Activated CD4-positive, CD25-positive, alpha-beta regulatory T cell treated with anti-CD3 and anti-CD28 coated beads, Interleukin-2, amount 50 U/mL, for 72 hours (primary cell): ENCODE results near the gene PHACTR1.

Experiments used
- DNase-seq: peaks from one replicate; pipeline ENCODE4 v3.0.0; 2021

The PHACTR1 gene

DNA sequence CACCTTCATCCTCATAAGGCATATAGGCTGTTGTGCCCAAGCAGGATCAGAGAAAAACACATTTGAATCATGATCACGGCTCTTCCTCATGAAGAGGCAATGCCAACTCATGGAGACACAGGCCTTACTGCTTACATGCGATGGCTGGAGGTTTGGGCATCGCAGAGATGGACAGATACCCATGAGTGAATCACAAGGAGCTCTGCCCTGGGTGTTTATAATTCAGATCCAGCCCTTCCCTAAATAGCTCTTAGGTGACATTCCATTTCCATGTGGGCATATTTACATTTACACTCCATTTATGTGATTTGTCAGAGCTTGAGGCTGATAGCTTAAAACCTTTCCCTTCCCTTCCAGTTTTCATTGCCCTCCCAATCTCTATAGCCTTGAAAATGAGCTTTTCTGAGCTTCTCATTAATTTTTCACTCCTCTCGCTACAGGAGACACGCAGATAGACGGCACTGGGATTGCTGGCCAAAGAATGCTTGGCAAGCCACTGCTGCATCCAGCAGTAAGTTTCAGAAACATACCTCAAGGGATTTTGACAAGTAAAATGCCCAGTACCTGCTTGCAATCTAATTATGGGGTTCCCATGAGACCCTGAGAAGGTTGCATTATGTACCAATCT is 362.6 kb downstream of the PHACTR1 start:
- no peak for DNase-seq

DNA sequence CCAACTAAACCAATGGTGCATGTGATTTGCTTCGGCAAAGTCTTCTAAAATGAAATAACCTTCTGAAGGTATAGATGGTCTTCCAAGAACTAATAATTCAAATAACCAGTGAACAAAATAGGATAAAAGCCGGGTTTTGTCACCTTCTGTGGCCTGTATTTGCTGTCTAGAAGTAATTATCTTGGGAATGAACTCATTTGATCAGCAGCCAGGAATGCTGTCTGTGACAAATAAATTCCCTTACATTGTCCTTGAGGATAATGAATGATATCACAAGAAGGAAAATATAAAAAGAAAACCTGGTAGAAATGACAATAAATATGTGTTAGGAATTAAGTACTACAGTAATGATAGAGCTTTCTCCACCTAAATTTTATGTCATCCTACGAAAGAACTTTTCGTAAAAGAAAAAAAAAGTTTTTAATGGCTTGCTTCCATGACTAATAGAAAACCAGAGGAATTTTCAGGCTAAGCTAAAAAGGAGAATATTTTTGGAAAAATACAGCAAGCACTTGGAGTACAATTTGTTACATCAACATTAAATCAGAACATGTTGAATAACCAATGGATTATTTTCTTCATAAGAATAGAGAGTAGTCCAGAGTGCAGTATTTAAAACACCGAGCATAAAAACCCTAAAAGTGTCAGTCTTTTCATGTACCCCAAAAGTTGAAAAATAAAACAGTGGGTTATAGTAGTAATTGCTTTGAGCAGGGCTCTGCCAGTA is 364.1 kb downstream of the PHACTR1 start:
- DNase-seq = no peak

DNA sequence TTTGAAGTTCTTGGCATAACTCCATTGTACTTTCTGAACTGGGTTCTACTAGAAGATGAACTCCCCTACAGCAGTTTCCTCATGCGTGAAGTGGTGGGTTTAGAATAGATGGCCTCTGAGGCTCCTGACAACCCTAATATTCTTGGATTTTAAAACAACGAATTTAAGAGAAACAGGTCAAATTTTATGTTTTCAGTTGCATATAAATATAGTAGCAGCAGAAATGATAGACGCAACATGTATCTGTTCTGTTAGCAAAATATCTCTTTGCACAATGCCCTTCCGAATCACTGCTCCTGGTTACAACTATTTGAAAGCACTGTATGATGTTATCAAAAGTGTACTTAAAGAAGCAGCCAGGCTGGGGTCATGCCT is 364.6 kb downstream of the PHACTR1 start:
- DNase-seq = no peak

DNA sequence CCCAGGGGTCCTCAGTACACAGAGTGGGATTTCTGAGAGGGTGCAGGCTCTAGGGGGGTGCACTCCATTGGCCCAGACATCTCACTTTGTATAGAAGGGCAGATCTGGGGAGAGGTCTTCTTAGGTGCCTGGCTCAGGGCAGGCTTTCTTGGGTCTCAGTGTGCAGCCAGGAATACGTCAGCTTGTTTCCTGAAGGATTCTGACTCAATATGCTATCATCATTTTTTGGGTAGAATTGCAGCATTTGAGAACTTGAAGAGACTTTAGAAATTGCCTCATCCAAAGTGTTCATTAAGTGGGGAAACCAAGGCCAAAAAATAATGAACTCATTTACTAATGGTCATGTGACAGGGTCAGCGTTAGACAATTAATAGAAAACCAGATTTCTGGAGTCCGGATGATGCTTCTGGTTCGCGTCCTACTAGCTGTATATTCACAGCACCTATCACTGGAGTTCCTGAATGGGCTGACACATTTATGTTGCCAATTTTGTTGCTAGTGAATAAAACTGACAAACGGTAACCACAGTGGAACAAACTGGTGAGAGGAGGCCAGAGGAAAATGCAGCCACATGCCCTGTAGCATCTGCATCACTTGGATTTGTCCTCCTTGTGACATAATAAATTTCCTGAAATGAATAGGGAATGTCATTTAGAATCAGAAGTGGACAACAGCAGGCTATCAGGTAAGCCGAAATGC is 372.9 kb downstream of the PHACTR1 start:
- DNase-seq = no peak

DNA sequence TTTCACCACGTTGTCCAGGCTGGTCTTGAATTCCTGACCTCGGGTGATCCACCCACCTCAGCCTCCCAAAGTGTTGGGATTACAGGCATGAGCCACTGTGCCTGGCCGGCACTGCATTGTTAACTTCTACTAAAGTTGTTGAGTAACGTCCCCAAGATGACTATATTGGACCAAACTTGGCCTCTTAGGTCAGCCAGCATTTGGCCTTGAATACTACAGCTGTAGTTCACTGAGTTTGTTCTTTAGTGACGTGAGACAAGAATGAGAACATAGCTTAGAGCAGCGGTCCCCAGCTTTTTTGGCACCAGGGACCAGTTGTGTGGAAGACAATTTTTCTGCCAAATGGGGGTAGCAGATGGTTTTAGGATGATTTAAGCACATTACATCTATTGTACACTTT is 374.6 kb downstream of the PHACTR1 start:
- DNase-seq = no peak

DNA sequence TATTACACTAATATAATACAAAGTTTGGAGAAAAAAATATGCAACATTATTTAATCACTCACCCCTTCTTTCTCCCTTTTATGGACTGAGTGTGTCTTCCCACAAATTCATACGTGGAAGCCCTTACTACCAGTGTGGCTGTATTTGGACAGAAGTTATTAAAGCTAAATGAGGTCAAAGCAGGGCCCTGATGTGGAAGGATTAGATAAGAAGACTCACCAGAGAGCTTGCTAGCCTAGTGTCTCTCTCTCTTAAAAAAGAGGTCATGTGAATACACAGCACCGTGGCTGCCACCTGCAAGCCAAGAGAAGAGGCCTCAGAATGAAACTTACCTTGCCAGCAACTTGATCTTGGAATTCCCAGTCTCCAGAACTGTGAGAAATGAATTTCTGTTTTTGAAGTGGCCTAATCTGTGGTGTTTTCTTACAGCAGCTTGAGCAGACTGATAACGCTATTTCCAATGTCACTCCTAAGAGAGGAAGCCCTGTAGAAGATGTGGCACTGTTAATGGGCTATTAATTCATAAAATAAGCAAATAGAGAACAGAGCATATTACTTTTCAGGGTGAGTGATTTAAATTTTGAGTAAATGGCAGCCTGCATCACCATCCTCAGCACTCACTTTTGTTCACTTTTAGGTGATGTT is 378.3 kb downstream of the PHACTR1 start:
- no peak for DNase-seq

DNA sequence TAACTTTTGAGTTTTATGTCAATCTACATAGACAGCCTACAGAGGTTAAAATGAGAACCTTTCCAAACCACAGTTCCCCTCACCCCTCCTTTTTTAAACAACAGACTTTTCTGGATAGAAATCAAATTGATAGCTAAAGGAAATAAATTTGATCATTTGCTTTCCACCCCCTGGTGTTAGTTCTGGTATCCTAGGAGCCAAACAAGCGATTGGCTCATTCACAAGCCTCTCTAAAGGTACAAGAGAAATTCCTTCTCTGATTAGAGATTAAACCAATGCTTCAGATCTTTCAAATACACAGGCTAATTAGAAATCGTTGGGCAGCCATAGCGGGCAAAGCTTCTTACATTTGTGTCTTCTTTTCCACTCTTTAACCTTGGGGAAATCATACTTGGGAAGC is 379.5 kb downstream of the PHACTR1 start:
- no peak for DNase-seq

DNA sequence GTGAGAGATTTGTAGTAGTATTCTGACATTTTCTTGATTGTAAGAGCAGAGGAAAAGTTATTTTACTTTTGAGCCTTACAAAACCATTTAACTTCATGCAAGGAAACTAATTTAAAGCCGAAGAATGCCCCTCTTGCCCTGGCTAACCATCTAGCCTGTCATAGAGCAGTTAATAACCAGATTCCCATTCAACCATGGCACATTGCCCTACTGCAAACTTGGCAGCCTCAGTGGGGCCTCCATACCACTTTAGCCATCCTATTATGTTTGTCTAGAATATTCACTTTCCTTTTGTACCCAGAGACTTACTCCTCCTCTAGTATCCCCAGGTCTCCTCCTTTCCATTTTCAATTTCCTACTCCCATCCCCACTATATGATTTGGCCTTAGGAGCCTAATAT is 380.9 kb downstream of the PHACTR1 start:
- DNase-seq = no peak

DNA sequence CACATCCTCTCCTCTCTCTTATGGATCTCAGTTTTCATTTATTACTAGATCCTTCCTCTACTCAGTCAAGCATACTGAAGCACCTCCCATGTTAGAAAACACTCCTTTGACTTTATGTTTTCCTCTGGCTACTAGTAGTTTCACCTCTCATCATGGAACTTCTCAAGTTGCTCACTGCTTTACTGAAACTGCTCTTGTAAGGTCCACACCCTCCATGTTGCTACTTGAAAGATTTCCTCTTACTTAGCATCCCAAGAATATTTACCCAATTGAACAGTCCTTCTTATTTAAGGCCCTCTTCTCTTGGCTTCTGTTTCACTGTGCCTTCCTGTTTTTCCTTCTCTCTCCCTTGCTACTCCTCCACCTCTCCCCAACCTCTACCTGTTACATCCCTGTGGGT is 381.4 kb downstream of the PHACTR1 start:
- DNase-seq = no peak

DNA sequence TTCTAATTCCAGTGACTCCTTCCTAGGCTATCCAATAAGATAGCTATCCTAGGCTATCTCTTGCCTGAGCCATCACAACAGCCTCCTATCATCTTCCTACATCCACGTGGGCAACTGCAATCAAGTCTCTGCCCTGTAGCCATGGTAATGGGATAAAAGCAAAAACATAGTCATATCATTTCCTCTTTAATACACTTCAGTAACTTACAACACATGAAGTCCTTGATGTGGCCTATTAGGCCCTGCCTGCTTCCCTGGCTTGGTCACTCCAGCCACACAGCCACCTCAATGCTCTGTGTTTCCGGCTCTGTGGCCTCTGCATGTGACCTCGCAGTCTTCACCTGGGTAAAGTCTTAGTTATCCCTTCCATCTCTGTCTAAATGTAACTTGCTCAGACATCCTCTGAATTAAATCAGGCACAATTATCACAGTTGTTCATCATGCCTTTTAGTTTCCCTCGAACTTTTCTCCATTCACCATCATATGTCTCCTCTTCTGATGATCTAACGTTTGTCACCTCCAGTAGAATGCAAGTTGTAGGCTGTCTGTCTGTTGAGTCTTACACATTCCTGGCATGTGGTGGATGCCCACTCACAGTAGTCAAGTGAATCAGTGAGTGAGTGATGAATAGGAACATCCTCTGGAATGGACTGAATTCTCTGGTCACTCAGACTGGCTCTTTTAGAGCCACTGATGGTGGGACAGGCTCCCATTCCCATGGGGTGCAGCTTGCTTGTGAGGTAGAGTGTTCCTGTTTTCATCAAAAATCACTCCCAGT is 382.4 kb downstream of the PHACTR1 start:
- no peak for DNase-seq

DNA sequence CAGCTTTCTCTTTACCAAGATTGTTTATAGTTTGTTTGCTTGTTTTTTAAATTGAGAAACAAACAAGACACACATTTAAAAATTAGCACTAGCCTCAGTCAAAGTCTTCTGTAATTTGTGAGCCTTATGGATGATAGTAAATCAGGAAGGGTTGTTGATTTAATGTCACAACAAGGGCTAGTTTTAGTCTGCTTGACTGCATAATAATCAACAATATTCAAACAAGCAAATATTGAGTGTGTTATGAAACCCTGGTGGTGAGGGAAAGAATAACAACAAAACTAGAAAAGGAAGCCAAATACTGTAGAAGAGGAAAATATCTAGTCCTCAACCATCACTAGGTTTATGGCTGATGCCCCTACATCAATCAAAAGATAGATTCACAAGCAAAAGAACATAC is 383.2 kb downstream of the PHACTR1 start:
- DNase-seq = no peak

DNA sequence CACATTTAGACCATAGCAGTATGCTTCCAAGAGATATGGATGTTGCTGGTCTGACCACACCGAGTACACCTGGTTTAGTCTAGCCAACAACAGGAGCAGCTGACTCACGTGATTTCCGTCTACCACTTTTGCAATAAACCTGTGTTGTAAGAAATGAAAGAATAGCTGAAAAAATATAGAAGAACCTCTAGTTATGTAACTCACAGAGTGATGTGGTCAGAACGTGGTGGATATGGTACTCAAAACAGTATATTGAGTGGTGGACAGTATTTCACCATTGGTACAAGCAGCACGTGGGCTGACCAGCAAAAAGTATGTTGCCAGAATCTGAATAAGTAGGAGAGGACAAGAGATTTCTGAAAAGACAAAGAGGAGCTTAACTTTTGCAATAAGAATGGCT is 384.8 kb downstream of the PHACTR1 start:
- DNase-seq = no peak

DNA sequence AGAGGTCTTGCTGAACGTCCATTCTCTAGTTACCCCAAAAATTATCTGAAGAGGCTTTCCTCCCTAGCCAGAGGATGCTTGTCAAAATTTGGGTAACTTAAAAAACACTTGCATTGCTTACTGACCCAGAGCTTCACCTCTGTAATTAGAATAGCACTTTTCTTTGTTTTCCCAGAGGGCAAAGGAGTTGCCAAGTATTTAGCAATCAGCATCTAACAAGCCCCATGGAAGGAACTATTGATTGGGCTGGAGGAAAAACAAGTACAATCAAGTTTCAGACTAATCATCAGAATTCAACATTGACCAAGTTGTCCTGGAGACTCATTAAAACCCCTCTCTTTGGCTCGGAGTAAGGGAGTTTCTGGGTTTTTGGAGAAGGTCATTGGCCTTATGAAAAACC is 385.4 kb downstream of the PHACTR1 start:
- DNase-seq = no peak

DNA sequence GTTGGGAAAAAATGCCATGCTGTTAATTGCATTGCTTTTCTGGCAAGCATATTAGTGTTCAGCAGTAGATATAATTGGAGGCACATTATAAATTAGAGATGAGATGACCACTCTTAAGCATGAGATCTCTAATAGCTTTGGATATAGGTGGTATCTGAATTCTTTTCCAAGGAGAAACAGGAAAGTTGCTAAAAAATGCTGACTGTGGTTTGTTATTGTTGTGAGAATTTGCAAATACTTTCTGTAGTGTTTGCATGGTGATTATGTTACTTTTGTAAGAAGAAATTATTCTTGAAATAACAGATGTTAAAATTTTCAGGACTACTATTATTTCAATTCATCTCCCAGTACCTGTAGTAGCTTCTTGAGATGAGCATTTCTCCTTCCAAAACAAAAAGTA is 386.6 kb downstream of the PHACTR1 start:
- DNase-seq = no peak

DNA sequence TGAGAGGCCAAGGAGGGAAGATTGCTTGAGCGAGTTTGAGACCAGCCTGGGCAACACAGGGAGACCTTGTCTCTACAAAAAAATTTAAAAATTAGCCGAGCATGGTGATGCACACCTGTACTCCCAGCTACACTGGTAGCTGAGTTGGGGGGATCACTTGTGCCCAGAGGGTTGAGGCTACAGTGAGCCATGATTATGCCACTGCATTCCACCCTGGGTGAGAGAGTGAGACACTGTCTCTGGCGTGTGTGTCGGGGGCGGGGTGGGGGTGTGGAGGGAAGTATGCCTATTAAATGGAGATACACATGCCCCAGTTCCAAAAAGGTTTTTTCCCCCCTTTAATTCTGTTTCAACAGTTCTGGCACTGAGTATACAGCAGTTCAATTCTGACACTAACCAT is 388.6 kb downstream of the PHACTR1 start:
- no peak for DNase-seq

DNA sequence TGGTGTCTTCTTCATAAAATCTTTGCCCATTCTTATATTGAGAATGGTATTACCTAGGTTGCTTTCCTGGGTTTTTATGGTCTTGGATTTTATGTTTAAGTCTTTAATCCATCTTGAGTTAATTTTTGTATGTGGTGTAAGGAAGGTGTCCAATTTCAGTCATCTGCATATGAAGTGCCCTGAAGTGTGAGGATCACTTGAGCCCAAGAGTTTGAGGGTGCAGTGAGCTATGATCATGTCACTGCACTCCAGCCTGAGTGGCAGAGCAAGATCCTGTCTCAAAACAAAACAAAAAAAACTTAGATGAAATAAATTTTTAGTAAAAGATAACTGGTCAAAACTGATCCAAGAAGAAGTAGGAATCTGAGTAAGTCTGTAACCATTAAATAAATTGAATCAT is 396.4 kb downstream of the PHACTR1 start:
- DNase-seq = no peak

DNA sequence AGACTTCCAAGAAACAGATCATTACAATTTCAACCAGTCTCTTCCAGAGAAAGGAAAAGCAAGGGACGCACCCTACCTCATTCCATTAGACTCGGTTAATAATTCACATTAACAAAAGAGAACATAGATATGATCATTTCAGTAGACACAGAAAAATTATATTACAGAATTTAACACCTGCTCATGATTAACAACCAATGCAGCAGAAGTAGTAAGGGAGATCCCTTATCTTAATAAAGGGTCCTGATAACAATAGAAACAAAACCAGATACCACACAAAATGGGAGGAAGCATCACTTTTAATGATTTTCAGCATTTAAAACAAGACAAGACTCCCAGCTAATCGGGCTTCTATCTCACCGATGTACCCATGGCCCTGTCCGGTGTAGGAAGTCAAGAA is 396.8 kb downstream of the PHACTR1 start:
- DNase-seq = no peak

DNA sequence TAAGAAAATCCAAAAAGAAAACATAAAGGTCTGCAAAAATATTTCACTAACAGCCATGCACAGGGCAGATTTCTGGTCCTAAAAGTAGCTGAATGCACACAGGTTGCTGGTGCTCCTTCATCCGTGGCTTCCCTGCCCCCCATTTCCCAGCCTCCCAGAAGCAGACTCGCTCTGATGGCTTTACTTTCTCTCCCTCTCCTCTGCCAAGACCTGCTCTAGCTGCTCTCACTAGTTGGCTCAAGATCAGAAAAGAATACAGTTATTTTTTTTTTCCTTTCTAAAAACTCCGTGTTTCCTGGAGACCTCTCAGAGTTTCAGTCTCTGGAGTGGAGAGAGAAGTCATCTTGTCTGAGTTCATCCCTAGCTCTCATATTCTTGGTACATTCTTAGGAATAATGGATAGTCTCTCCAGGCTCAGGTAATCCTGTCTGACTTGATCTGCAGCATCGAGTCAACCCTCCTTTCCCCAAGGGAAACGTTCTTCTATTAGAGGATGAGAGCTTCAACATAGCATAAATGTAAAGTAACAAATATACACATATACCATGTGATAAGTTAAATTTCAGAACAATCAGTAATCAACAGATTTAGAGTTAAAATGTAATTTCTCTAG is 397.5 kb downstream of the PHACTR1 start:
- DNase-seq = no peak

DNA sequence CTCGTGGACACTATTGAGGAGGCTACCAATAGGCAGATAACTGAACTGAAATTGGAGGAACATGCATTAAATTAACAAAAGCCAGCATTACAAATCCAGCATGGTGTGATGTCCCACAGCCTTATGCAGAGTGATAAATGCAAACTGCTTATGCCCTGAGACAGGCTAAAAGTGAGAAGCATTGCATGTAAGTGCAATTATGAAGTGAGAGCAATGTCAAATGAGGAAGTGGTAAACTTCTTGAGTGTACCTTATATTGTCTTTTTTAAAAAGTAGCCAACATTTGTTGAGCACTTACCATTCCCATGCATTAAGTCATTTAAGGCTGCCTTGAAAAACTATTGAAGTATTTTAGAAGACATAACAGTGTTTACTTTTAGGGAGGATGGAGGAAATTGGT is 399.6 kb downstream of the PHACTR1 start:
- no peak for DNase-seq

DNA sequence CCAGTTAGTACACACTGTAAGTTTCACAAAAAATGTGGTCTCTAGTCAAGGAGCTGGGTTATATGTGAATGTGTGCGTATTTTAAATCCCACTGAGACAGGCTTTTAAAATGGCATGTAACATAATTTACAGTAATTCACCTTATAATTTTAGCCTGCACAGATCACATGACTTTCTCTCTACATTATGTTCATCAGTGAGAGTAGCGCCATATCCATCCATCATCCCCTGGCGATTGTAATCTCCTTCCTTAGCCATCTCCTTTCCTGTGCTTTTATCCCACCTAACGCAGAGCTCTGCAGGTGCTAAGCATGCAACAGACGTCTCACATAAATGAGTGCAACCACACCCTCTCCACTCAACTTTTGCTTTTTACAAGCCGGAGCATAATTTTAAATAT is 401.0 kb downstream of the PHACTR1 start:
- no peak for DNase-seq

DNA sequence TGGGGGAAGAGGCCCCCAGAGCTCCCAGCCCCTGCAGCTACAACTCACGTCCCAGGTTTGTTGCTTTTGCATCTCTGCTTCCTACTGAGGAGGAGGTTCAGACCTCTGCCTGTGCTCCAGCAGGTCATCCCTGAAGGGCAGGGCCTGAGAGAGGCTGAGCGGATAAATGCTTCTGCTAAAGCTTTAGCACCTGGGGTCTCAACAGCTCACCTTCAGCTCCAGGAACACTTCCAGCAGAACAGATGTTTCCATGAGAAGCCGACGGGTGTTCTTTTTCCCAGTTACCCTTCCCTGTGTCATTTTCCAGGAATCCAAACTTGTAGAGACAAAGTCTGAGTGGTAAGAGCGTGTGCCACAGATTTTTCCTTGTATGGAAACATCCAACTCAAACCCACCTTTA is 403.0 kb downstream of the PHACTR1 start:
- no peak for DNase-seq
